GM18505 (cell line): ENCODE measurements around the gene BICRAL.

Experiments
- ATAC-seq: cut with Tn5 transposase; IDR thresholded peaks from one replicate; pipeline ENCODE4 v1.9.1; 2021; ENCODE audit not compliant: unreplicated experiment
- POLR2A ChIP-seq: IDR thresholded peaks from 4 replicates; pipeline ENCODE4 v1.6.1; 2011; ENCODE audit warnings: borderline replicate concordance; ENCODE audit not compliant: insufficient read depth, insufficient read length; ENCODE audit errors: extremely low read depth

The BICRAL gene

GRCh38 chr6:42777126-42777822, 4.6 kb upstream of the BICRAL start:
- ATAC-seq: no peak
- peak; percentile 26 for TF ChIP-seq POLR2A

GRCh38 chr6:42778122-42778521, 3.7 kb upstream of the BICRAL start:
- no peak for ATAC-seq
- TF ChIP-seq POLR2A: no peak

GRCh38 chr6:42779521-42779920, 2.3 kb upstream of the BICRAL start:
- ATAC-seq: no peak
- no peak for TF ChIP-seq POLR2A

GRCh38 chr6:42781546-42781795, 381 bp upstream of the BICRAL start:
- ATAC-seq: no peak
- TF ChIP-seq POLR2A: no peak

GRCh38 chr6:42782689-42783176, 881 bp downstream of the BICRAL start:
- peak; percentile 49 for TF ChIP-seq POLR2A
- ATAC-seq: peak; percentile 29

- peak; percentile 47 for ATAC-seq
- peak; percentile 78 for TF ChIP-seq POLR2A
Observed at GRCh38 chr6:42783177-42783875, 1.5 kb downstream of the BICRAL start.

GRCh38 chr6:42783876-42784642, 2.2 kb downstream of the BICRAL start:
- no peak for ATAC-seq
- no peak for TF ChIP-seq POLR2A

- no peak for ATAC-seq
- no peak for TF ChIP-seq POLR2A
Observed at GRCh38 chr6:42784717-42785498, 3.1 kb downstream of the BICRAL start.

GRCh38 chr6:42786525-42786985, 4.7 kb downstream of the BICRAL start:
- no peak for TF ChIP-seq POLR2A
- ATAC-seq: no peak

- TF ChIP-seq POLR2A: no peak
- ATAC-seq: no peak
Observed at GRCh38 chr6:42787063-42787472, 5.2 kb downstream of the BICRAL start.

GRCh38 chr6:42788671-42789070, 6.8 kb downstream of the BICRAL start:
- no peak for ATAC-seq
- TF ChIP-seq POLR2A: no peak

- TF ChIP-seq POLR2A: no peak
- no peak for ATAC-seq
Observed at GRCh38 chr6:42790549-42791181, 8.8 kb downstream of the BICRAL start.

GRCh38 chr6:42791706-42792320, 10.0 kb downstream of the BICRAL start:
- ATAC-seq: no peak
- no peak for TF ChIP-seq POLR2A

GRCh38 chr6:42795651-42796050, 13.8 kb downstream of the BICRAL start:
- no peak for ATAC-seq
- no peak for TF ChIP-seq POLR2A
